Activated CD4-positive, alpha-beta T cell treated with anti-CD3 and anti-CD28 coated beads for 48 hours (primary cell): ENCODE results near the gene NELFB.

Experiments
- DNase-seq: peaks from one replicate; pipeline ENCODE4 v3.0.0-alpha.2; 2020

NELFB gene

DNA sequence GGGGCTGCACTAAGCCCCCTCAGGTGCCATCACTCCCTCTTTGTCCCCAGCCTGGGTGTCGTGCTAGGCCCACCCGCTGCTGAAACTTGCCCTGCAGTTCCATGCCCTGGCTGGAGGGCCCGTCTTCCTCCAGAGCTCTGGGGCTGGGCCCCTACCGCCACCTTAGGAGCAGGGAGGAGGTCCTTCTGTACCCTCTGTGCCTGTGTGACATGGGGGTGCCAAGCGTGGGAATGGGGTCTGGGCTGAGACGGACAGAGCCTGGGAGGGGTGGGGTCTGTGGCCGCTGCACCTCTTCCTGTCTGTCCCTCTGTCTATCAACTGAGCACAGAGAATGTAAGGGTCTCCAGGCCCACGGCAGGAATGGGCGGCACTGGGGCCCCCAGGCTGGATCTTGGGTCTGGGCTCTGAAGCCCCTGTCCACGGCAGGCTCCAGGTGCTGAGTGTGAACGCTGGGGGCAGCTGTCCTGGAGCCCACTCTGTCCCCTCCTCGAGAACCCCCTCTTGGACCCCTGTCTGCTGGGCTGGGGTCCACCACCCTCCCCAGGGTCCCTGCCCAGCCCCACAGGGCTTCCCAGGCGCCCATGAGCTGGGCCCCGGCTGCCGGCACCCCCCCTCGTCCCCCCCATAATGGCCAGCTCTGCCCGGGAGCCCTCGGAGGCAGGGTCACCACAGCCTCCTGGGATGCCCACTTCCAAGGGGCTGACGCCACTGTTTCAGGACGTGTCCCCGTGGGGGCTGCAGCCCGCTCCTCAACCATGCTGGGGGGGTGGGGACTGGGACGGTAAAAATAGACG lies 62.8 kb downstream of the NELFB start:
- no peak for DNase-seq

DNA sequence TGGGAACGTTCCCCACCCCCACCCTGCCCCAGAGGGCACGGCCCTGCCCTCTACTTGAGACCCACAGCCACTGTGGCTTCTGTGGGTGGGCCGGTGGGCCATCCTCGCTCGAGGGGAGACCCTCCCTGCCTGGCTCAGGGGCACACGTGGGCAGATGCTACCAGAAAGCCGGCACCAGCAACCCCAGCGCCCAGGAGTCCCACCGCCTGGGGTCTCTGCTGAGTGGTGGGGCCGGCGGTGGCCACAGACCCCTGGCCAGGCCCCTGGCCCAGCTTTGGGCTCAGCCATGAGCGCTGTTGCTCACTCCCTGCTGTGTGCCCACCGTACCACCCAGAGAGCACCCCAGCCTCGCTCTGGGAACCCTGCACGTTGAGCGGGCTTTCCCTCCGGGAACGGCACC lies 63.5 kb downstream of the NELFB start:
- DNase-seq, result no peak

DNA sequence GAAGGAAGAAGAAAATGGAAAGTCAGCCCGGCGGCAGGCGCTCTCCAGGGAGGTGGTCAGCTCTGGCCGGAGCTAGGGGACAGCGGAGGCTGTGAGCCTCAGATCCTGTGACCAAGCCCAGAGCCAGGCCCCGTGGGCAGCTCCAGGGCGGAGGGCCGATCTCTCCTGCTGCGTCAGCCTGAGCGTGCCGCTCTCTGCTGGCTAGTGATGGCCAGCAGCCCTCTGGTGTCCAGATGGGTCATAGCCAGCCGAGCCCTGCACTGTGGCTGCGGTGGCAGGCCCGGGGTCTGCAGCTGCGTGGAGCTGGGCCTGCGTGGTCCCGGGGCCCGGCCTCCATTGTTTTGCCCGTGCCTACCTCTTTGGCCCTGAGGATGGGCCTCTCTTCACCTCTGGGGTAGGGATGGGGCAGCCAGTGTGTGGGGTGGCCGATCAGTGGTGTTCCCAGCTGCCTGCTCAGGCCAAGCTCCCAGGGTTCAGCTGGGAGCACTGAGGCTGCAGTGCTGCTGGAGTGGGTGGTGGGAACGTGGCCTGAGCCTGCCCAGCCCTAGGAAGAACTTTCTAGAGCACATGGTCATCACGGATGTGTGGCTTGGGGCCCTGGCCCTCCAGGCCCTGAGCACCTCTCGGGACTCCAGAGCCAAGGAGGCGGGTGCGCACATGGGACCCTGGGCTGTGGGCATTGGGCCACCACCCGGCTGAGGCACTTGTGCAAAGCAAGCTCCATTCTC lies 64.0 kb downstream of the NELFB start:
- no peak for DNase-seq

DNA sequence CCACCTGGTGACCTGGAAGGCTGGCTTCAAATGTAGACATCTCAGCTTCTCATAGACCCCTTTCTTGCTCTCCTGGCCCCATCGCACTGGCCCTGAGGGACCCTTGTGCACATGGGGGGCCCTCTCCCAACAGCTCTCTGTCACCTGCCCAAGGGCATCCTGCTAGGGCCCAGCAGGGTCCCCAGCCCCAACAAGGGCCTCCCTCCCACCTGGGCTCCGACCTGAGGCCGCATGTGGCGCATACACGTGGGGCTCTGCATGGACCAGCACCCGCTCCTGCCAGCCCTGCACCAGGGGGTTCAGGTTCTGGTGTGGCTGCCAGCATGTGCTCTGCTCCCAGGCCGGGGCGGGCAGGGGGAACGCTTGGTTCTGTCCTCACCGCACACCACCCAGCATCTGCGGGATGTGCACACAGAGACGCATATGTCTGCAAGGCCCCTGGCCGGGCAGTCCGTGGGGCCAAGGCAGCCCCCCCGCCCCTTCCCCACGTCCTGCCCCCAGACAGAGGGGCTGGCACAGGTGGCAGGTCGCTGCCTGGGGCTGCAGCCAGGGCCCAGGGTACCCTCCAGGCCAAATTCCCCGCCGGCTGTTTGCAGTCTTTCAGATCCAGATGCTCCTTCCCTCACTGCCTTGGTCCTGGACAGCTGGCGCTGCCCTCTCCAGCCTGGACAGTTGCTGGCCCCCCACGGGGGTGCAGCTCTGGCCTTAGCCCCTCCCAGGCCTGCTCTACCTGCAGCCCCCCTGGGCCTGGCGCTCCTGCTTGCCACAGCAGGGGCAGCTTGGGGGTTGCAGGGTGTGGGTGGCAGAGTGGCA lies 64.8 kb downstream of the NELFB start:
- DNase-seq, result no peak

DNA sequence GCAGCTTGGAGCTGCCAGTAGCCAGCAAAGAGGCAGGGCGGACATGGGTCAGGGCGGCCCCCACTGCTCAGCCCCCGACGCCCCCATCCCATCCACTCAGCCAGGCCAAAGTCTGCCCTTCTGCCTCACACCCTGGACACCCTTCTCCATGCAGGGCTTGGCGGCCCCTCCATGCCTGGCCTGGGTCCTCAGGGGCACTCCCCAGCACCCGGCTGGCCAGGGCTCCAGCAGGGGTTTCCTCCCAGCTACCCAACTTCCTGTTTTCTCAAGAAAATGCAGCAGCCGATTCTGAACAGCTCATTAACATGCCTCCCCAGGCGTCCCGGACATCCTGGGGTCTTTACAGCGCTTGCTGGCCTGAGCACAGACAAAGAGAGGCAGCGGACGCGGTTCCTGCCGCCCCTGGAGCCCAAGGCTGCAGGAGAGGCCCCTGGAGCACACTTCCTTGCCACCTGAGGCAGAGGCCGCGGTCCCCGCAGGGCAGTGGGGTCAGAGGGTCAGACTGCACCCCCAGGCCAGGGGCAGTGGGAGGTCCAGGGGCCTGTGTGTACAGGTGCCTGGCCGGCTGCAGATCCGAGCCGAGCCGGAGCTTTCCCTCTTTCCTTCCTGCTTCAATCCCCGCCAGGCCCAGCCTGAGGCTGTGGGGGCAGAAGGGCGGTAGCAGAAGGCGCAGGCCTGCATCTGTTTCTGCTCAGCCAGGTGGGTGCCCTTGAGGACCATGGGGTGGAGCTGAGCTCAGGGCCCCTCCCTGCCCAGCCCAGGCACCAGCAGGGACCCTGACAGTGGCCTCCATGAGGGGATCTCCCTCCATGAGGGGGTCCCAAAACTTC lies 65.6 kb downstream of the NELFB start:
- no peak for DNase-seq

DNA sequence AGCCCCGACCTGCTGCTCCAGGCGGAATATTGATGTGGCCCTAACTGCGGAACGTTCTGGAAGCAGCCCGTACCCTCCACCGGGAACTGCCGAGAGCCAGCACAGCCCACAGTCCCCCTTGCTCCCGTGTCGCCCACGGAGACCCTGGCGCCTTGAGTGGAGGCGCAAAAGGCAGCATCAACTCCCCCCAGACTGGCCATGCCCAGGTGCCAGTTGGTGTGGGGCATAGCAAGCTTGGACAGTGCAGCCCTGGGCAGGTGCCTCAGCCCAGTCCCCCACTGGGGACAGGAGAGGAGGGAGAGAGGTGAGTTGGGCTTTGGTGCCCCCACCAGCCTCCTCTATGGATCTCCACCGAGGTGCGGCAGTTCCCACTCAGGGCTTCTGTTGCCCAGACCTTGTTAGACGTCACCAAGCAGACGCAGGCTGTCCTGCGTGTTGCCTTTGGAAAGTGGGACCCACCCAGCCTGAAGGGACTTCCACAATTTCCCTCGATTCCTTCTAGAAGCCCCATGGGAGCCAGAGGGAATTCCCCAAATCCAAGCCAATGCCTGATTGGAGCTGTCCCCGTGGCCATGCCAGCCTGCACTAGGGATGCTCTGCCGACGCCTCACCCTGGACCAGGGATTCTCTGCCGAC lies 66.7 kb downstream of the NELFB start:
- DNase-seq, result no peak
